Measurements from ENCODE around the gene SLN. TPM values are rescaled to one million over a fixed set of nuclear protein-coding genes. Genes with fewer than 3 reads are reported as not detected.

The SLN gene
- total RNA-seq, 4 donors from 2014 or later, result 586 to 5,775 (median 2,747) TPM

DNA sequence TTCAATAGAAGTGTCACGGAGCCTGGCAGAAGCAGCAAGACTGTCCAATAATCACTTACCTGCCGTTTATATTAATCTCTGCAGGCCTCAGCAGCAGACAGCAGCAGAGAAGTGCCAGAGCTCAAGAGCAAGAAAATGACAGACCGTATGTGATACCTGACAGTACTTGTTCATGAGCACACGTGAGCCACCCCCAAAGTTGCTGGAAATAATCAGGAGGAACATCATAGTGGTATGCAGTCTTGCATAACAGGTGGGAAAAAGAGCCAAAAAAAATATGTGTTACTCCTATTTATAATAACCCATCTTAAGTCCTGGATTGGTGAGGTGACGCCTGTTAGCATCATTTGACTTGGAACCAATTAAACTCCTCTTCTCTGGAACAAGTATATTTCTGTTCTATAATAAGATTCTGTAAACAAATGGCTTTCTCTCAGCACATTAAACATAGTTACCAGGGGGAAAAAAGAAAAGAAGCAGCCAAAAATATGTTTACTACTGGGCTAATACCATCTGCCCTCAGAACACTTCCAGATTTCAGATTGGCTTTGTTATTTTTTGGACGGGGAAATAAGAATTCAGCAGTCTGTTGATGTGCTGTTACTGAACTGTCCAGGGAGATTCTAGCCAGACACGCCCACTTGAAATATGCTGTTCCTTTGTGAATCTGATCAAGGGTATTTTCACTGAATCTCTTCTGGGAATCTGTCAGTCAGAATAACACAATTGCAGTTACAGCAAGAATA lies 7.9 kb upstream of the SLN start:
- ATAC-seq, result peak; percentile 60 to 80
- Histone ChIP-seq H3K27me3 (no peaks in the 10 kb centered on the region), H3K4me3 (peak overlapping the region in 3 of 4 donors; percentile 14 to 41 (median 19)), H3K27ac (peak overlapping the region; percentile 88 to 94 (median 92)), H3K9me3 (no peaks in the 10 kb centered on the region), H3K36me3 (no peaks in the 10 kb centered on the region), H3K4me1 (peaks cover 33 to 44% of the 10 kb centered on the region in 2 donors)
- TF ChIP-seq, protein P1, sequence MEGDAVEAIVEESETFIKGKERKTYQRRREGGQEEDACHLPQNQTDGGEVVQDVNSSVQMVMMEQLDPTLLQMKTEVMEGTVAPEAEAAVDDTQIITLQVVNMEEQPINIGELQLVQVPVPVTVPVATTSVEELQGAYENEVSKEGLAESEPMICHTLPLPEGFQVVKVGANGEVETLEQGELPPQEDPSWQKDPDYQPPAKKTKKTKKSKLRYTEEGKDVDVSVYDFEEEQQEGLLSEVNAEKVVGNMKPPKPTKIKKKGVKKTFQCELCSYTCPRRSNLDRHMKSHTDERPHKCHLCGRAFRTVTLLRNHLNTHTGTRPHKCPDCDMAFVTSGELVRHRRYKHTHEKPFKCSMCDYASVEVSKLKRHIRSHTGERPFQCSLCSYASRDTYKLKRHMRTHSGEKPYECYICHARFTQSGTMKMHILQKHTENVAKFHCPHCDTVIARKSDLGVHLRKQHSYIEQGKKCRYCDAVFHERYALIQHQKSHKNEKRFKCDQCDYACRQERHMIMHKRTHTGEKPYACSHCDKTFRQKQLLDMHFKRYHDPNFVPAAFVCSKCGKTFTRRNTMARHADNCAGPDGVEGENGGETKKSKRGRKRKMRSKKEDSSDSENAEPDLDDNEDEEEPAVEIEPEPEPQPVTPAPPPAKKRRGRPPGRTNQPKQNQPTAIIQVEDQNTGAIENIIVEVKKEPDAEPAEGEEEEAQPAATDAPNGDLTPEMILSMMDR (IDR thresholded peaks at IDR 0.05 in 4 of 5, conservative IDR thresholded peaks at IDR 0.05 in 1 of 5), result no peak
- TF ChIP-seq POLR2A (IDR thresholded peaks at IDR 0.05), result peak; percentile 50 to 69
- peak; percentile 42 to 53 for DNase-seq
- intact Hi-C loops (cut with DNase I; ENCODE audit: low total_unique reads) (loop anchor here (2.0 kb wide), 1 partner anchor 23 kb away; no protein-coding TSS in a partner anchor), in situ Hi-C loops (cut with MboI; ENCODE audit: low sequenced_read_pairs in 4 of 4) (no loop called here)

DNA sequence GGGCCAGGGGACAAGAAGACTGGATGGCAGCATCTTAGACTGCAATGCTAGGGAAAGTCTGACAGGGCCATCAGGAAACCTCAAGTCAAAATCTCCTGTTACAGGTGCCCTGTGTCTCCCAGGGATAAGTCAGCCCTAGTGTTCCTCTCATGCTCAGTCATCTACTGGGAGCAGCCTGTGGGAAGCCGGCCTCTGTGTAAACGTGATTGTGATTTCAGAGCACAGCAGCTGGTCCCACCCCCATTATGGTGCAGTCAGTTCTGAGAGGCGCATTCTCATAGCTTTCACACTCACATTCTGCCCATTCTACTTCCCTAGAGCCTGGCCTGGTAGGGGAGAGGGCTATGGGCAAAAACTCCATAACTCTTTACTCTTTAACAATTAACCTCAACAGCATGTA lies 7.2 kb upstream of the SLN start:
- Histone ChIP-seq H3K27ac (peak overlapping the region; percentile 88 to 94 (median 92)), H3K36me3 (no peaks in the 10 kb centered on the region), H3K4me1 (peaks cover 40 to 50% of the 10 kb centered on the region in 2 donors), H3K27me3 (no peaks in the 10 kb centered on the region), H3K4me3 (peak overlapping the region in 2 of 4 donors; percentile 14 to 41), H3K9me3 (no peaks in the 10 kb centered on the region)
- TF ChIP-seq, protein P1 (IDR thresholded peaks at IDR 0.05 in 4 of 5, conservative IDR thresholded peaks at IDR 0.05 in 1 of 5), result no peak
- no peak for TF ChIP-seq POLR2A (IDR thresholded peaks at IDR 0.05)
- DNase-seq, result peak; percentile 55 to 67
- intact Hi-C loops (cut with DNase I; ENCODE audit: low total_unique reads), result no loop called here
- ATAC-seq, result peak; percentile 53 to 57
- in situ Hi-C loops (cut with MboI; ENCODE audit: low sequenced_read_pairs in 4 of 4), result no loop called here

DNA sequence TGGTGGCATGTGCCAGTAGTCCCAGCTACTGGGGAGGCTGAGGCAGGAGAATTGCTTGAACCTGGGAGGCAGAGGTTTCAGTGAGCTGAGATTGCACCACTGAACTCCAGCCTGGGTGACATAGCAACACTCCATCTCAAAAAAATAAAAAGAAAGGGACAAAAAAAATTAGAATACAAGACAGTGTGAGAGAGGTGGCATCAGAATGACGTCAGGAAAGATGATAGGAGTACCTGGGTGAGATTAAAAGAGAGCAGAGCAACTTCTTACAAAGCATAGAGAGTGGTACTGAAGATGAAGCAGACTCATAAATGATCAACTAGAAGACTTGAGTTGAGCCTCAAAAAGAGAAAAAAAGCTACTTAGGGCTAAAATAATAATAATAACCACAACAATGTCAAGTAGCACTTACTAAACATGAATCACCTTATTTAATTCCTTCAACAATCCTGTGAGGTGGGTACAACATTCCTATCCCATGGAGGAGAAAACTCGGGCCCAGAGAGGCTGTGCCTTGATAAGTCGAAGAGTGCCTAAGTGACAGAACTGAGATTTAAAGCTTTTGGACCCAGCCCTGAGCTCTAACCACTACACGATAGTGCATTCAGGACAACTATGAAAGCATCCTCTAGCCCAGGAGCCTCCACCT lies 5.2 kb upstream of the SLN start:
- intact Hi-C loops (cut with DNase I; ENCODE audit: low total_unique reads) (no loop called here), in situ Hi-C loops (cut with MboI; ENCODE audit: low sequenced_read_pairs in 4 of 4) (no loop called here)
- H3K36me3 ChIP-seq, result no peaks in the 10 kb centered on the region
- DNase-seq (no peak), ATAC-seq (no peak)
- no peaks in the 10 kb centered on the region for H3K27me3 ChIP-seq
- H3K4me1 ChIP-seq, result peaks cover 43 to 50% of the 10 kb centered on the region in 2 donors
- H3K27ac ChIP-seq, result peak overlapping the region in 3 of 4 donors; percentile 11 to 93 (median 39)
- H3K9me3 ChIP-seq, result no peaks in the 10 kb centered on the region
- TF ChIP-seq, protein P1 (IDR thresholded peaks at IDR 0.05 in 4 of 5, conservative IDR thresholded peaks at IDR 0.05 in 1 of 5), result no peak
- TF ChIP-seq POLR2A (IDR thresholded peaks at IDR 0.05), result no peak
- no peak overlapping the region for H3K4me3 ChIP-seq

DNA sequence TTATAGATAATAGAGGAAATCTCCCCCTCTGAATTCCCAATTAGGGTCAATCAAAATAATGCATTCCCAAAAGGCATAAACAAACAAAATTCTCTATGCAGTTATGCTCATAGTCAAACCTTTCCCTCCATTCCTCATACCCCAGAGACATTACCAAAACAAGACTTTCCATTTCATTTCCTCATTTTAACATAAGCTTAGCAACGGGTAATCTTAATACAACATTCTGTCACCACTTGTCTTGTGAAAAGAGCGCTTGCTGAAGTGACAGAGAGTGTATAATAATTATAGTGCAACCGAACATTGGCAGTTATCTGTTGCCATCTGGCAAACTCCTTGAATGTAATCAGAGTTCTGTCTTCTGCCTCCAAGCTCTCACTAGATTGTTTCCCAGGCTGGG lies 1.2 kb upstream of the SLN start:
- intact Hi-C loops (cut with DNase I; ENCODE audit: low total_unique reads), result loop anchor here (5.0 kb wide), 1 partner anchor 509 kb away; the partner anchor contains the start of genes ATM and NPAT

More for the DNA sequence above, 1.2 kb upstream of the SLN start:
- DNase-seq (no peak), ATAC-seq (peak; percentile 50 to 63)
- in situ Hi-C loops (cut with MboI; ENCODE audit: low sequenced_read_pairs in 4 of 4), result no loop called here
- H3K36me3 ChIP-seq, result no peaks in the 10 kb centered on the region
- TF ChIP-seq, protein P1 (IDR thresholded peaks at IDR 0.05 in 4 of 5, conservative IDR thresholded peaks at IDR 0.05 in 1 of 5), result no peak
- no peak for TF ChIP-seq POLR2A (IDR thresholded peaks at IDR 0.05)
- H3K27ac ChIP-seq, result peak overlapping the region; percentile 83 to 93 (median 86)
- H3K4me3 ChIP-seq, result peak overlapping the region; percentile 46 to 74 (median 54)
- no peaks in the 10 kb centered on the region for H3K27me3 ChIP-seq
- no peaks in the 10 kb centered on the region for H3K9me3 ChIP-seq
- peaks cover 25 to 38% of the 10 kb centered on the region in 2 donors for H3K4me1 ChIP-seq

All from gastrocnemius medialis (tissue), 4 donors.